WTC11 (cell line): ENCODE data around the gene SLC29A1. TPM values are rescaled to one million over a fixed set of nuclear protein-coding genes. Genes with fewer than 3 reads are reported as not detected.

Experiments used
- ATAC-seq: fragments of 200-7000 bp; cut with Tn5 transposase; 2 replicates; pipeline ENCODE4 v1.10.0; 2021; ENCODE audit warnings: mild to moderate bottlenecking, moderate library complexity
- CTCF ChIA-PET: fragments of 300-600 bp; sonication (Branson Sonifier 250); formaldehyde crosslinking; loops from one replicate; lab custom pipeline; 2021; ENCODE audit warnings: antibody characterized with exemption; lab: Charles Lee
- POLR2A ChIA-PET: fragments of 350-600 bp; sonication (Branson Sonifier 250); formaldehyde crosslinking; loops from one replicate; lab custom pipeline; 2021; ENCODE audit warnings: antibody characterized with exemption; lab: Charles Lee
- DNase-seq: peaks from one replicate; pipeline ENCODE4 v3.0.0; 2021; ENCODE audit warnings: low spot score
- H3K27ac Mint-ChIP-seq: 2 replicates; pipeline ENCODE4 v1.8.0; 2021; ENCODE audit warnings: mixed read lengths
- H3K27me3 Mint-ChIP-seq: 2 replicates; pipeline ENCODE4 v1.8.0; 2021; ENCODE audit warnings: low read depth, mild to moderate bottlenecking, moderate library complexity, mixed read lengths
- H3K36me3 Mint-ChIP-seq: 2 replicates; pipeline ENCODE4 v1.8.0; 2021; ENCODE audit warnings: mixed read lengths
- H3K4me1 Mint-ChIP-seq: 2 replicates; pipeline ENCODE4 v1.8.0; 2022; ENCODE audit warnings: mixed read lengths
- H3K4me3 Mint-ChIP-seq: 2 replicates; pipeline ENCODE4 v1.8.0; 2021; ENCODE audit warnings: mild to moderate bottlenecking, moderate library complexity, mixed read lengths
- H3K9me3 Mint-ChIP-seq: 2 replicates; pipeline ENCODE4 v1.8.0; 2021; ENCODE audit warnings: mixed read lengths
- ATF1 ChIP-seq: sonication (generic); formaldehyde crosslinking; IDR thresholded peaks from 2 replicates; pipeline ENCODE4 v1.8.1; 2023; ENCODE audit warnings: mild to moderate bottlenecking, moderate library complexity, missing genetic modification reagents
- ERG ChIP-seq: fragments of 250-450 bp; sonication (Bioruptor Pico); IDR thresholded peaks from 2 replicates; pipeline ENCODE4 v1.8.0; 2021; ENCODE audit warnings: mild to moderate bottlenecking
- FOXJ3 ChIP-seq: sonication (generic); formaldehyde crosslinking; IDR thresholded peaks from 2 replicates; pipeline ENCODE4 v1.9.0; 2021; ENCODE audit warnings: missing genetic modification reagents, mild to moderate bottlenecking, borderline replicate concordance
- IRF1 ChIP-seq: sonication (generic); formaldehyde crosslinking; IDR thresholded peaks from 2 replicates; pipeline ENCODE4 v1.8.0; 2023; ENCODE audit warnings: missing genetic modification reagents
- IRF2 ChIP-seq: sonication (generic); formaldehyde crosslinking; IDR thresholded peaks from 2 replicates; pipeline ENCODE4 v1.8.0; 2022; ENCODE audit warnings: low read depth, missing genetic modification reagents, borderline replicate concordance
- PRDM15 ChIP-seq: sonication (generic); formaldehyde crosslinking; IDR thresholded peaks from 2 replicates; pipeline ENCODE4 v1.8.0; 2022; ENCODE audit warnings: missing genetic modification reagents
- ZNF263 ChIP-seq: sonication (generic); formaldehyde crosslinking; IDR thresholded peaks from 2 replicates; pipeline ENCODE4 v1.8.1; 2022; ENCODE audit warnings: low read depth, mild to moderate bottlenecking, moderate library complexity, missing genetic modification reagents
- ZNF532 ChIP-seq: fragments of 250-450 bp; sonication (Bioruptor Pico); IDR thresholded peaks from 2 replicates; pipeline ENCODE4 v1.9.0; 2021; ENCODE audit warnings: mild to moderate bottlenecking, borderline replicate concordance
- ZSCAN18 ChIP-seq: fragments of 250-450 bp; sonication (Bioruptor Pico); IDR thresholded peaks from 2 replicates; pipeline ENCODE4 v2.1.2; 2022; ENCODE audit warnings: mild to moderate bottlenecking, moderate library complexity
- total RNA-seq: library from RNA; stranded (reverse); gene quantifications from 3 replicates; pipeline ENCODE4 v1.2.3, GENCODE V29; 2021

Gene SLC29A1
- total RNA-seq, 1 experiment from 2014 or later: 139 TPM

- TF ChIP-seq PRDM15 (CRISPR knock-in tag): no peak
- TF ChIP-seq, all 79 proteins: peak for 0
Observed at GRCh38 chr6:44226368-44227147, 3.2 kb downstream of the SLC29A1 start (continued).

- H3K4me1 Mint-ChIP-seq: peaks cover 39% of the 10 kb centered on the region
- H3K27me3 Mint-ChIP-seq: no peaks in the 10 kb centered on the region
- no peak overlapping the region for H3K27ac Mint-ChIP-seq
- TF ChIP-seq IRF1 (CRISPR knock-in tag): no peak
- no peak for TF ChIP-seq ZNF532 (CRISPR knock-in tag)
- TF ChIP-seq ZNF263: no peak
- TF ChIP-seq IRF2: no peak
- TF ChIP-seq ZSCAN18 (CRISPR knock-in tag): no peak
- TF ChIP-seq ATF1: no peak
- no peak for TF ChIP-seq ERG (CRISPR knock-in tag)
- TF ChIP-seq FOXJ3 (CRISPR knock-in tag): no peak
- no peak; the same call in 1 of the 2 replicates for ATAC-seq
- no peak overlapping the region for H3K4me3 Mint-ChIP-seq
- peaks cover 39% of the 10 kb centered on the region for H3K36me3 Mint-ChIP-seq
- ChIA-PET CTCF (interaction anchor here (0.9 to 10.7 kb wide), 8 partner anchors 8 to 165 kb away, joined by 3 to 174 read pairs (median 5); partner anchors contain the start of gene SLC35B2), POLR2A (interaction anchor here (0.6 to 1.9 kb wide), 3 partner anchors 10 to 29 kb away, joined by 4 to 9 read pairs (median 6); partner anchors contain the start of genes HSP90AB1 and MYMX)
- no peaks in the 10 kb centered on the region for H3K9me3 Mint-ChIP-seq
- no peak for DNase-seq
Observed at GRCh38 chr6:44227148-44227793, 3.9 kb downstream of the SLC29A1 start.
